Measurements from ENCODE around the gene IL13RA2. TPM values are rescaled to one million over a fixed set of nuclear protein-coding genes. Genes with fewer than 3 reads are reported as not detected.

The IL13RA2 gene
- total RNA-seq, 1 donor from 2014 or later = 0.74 TPM

DNA sequence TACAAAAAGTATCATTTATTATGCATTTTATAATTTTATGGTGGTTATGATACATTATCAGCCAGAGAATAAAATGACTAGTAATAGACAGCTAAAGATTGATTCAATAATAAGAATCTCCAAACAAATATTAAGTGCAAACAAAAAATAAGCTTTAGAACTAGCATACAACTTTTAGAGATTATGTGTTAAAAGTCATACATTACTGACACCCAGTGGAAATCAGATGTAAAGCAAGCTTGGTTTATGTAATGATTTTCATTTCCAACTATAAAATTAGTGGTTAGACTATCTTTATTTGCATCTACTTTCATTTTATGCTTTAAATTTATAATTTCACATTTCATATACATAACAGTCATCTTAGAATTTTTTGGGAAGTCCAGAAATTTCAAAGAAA lies 57.7 kb downstream of the IL13RA2 start:
- no peaks in the 10 kb centered on the region for H3K4me1 ChIP-seq
- H3K27me3 ChIP-seq = no peaks in the 10 kb centered on the region
- no peak for DNase-seq (ENCODE audit: extremely low spot score in 2 of 2)
- TF ChIP-seq, protein P1, sequence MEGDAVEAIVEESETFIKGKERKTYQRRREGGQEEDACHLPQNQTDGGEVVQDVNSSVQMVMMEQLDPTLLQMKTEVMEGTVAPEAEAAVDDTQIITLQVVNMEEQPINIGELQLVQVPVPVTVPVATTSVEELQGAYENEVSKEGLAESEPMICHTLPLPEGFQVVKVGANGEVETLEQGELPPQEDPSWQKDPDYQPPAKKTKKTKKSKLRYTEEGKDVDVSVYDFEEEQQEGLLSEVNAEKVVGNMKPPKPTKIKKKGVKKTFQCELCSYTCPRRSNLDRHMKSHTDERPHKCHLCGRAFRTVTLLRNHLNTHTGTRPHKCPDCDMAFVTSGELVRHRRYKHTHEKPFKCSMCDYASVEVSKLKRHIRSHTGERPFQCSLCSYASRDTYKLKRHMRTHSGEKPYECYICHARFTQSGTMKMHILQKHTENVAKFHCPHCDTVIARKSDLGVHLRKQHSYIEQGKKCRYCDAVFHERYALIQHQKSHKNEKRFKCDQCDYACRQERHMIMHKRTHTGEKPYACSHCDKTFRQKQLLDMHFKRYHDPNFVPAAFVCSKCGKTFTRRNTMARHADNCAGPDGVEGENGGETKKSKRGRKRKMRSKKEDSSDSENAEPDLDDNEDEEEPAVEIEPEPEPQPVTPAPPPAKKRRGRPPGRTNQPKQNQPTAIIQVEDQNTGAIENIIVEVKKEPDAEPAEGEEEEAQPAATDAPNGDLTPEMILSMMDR (IDR thresholded peaks at IDR 0.05) = peak in 1 of 3 experiments; percentile 27
- TF ChIP-seq POLR2AphosphoS5 (IDR thresholded peaks at IDR 0.05; ENCODE audit: insufficient read depth in 1 of 2, low read depth in 1 of 2) (no peak), POLR2A (IDR thresholded peaks at IDR 0.05) (no peak)
- no peaks in the 10 kb centered on the region for H3K9me3 ChIP-seq
- H3K4me3 ChIP-seq = no peak overlapping the region
- no peaks in the 10 kb centered on the region for H3K36me3 ChIP-seq
- intact Hi-C loops (cut with DNase I) = no loop called here
- no peak overlapping the region for H3K27ac ChIP-seq

Small RNA genes within 50 kb of the gene (small RNA-seq; reads per million reads assigned to genes)
- gene RNU6-648P = not detected

Other genes starting within 250 kb of the IL13RA2 start
- not detected for gene RBMXL3, start 171.8 kb upstream of the IL13RA2 start, total RNA-seq
- 10.1 TPM for gene LRCH2, start 216.5 kb upstream of the IL13RA2 start, total RNA-seq

Measured in vagina (tissue), 2 donors.